Urothelium cell line (cell line): ENCODE measurements around the gene DHRS2.
"Not testable (repeated sequence)": the region's sequence is repeated elsewhere in the genome, so short reads cannot be mapped to it uniquely, and the experiment has no call there.

Experiments used
- DNase-seq: peaks from one replicate; pipeline ENCODE4 v3.0.0; 2011; ENCODE audit warnings: low spot score, mixed read lengths
- FAIRE-seq: peaks from 2 replicates; lab custom pipeline; 2011; peaks lifted over from hg19 to GRCh38; lab: Jason Lieb, UNC

Gene DHRS2

DNA sequence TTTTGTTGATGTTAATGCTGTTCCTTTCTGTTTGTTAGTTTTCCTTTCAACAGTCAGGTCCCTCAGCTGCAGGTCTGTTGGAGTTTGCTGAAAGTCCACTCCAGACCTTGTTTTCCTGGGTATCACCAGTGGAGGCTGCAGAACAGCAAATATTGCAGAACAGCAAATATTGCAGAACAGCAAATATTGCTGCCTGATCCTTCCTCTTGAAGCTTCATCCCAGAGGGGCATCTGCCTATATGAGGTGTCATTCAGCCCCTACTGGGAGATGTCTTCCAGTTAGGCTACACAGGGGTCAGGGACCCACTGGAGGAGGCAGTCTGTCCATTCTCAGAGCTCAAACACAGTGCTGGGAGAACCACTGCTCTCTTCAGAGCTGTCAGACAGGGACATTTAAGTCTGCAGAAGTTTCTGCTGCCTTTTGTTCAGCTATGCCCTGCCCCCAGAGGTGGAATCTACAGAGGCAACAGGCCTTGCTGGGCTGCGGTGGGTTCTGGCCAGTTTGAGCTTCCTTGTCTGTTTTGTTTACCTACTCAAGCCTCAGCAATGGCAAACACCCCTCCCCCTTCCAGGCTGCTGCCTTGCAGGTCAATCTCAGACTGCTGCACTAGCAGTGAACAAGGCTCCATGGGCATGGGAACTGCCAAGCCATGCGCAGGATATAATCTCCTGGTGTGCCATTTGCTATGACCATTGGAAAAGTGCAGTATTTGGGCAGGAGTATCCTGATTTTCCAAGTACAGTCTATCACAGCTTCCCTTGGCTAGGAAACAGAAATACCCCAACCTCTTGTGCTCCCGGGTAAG is 53.7 kb downstream of the DHRS2 start:
- FAIRE-seq, result not testable (repeated sequence)

DNA sequence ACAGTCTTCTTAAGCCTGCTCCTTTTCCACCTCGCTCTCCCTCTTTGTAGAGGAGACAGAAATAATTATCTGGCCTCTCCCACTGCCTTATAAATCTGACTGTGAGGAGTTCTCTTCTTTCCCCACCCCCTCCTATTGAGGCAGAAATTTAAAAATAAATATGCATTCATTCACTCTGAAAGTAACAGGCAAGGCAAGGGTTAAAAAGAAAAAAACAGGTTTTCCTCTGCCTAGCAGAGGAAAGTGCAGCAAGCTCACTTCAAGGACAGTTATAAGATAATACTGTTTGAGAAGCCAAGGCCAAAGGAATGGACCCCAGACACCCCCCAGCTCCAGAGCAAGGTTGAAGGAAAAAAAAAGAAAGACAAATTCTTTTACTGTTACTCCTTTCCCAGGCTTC is 56.3 kb downstream of the DHRS2 start:
- no peak for DNase-seq
- no peak for FAIRE-seq

More for the DNA sequence above, 53.7 kb downstream of the DHRS2 start:
- DNase-seq, result not testable (repeated sequence)

DNA sequence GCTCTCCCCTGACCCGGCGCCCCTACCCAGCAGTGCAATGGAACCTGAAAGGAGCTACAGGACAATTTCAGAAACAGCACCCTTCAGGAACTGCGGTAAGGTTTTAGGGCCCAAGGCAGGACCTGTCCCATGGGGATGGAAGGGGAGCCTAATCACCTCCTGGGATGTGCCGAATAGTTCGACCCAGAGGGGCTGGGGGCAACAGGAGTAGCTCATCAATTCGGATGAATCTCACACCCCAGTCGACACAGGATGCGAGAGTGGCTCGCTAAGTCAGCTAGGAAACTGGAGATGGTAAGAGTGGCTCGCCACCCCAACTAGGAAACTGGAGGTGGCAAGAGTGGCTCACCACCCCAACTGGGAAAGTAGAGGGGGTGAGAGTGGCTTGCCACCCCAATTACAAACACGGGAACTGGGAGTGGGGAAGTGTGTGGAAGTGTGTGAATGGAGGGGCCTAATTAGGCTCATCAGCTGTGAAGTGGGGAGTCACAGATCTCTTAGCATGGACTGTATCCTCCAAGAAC is 57.1 kb downstream of the DHRS2 start:
- no peak for FAIRE-seq
- no peak for DNase-seq

DNA sequence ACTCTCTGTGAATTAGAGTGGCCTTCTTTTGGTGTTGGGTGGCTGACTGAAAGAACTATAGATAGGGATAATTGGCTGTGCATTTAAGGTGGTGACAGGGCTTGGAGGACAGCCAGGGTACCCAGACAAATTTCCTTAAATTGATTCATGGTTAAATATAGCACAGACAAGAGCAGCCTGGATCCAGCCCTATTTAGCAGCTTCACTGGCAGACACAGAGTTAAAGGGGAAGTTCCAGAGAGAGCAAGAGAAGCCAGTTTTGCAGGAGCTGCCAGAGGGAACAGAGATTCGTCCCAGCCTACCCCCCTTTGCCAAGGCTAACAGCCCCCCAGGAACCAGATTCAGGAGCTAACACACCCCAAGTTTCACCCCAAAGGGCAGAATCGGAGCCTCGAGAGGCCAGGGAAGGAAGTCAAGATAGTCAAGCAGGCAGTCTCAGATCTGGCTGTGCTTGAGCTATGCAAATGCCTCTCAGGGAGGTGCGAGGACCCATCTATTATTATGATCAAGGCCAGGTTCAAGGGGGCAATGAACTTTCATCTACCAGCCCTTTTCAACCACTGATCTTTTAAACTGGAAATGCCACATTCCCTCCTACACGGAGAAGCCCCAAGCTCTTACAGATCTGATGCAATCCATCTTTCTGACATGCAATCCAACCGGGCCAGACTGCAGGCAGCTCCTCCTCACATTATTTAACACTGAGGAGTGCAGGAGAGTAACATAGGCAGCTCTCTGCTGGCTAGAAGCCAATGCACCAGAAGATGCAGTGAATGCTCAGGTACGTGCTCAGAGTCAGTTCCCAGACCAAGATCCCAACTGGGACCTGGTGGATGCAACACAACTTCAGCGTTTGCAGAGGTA is 58.2 kb downstream of the DHRS2 start:
- FAIRE-seq (no peak), DNase-seq (no peak)
